SK-N-SH treated with all-trans-retinoic acid at 6 μM for 48 hours (cell line): ENCODE measurements around the gene GAGE10.

Experiments used
- GLIS3 ChIP-seq: fragments of 250-450 bp; sonication (Bioruptor Pico); IDR thresholded peaks from 2 replicates; pipeline ENCODE4 v1.5.0; 2020; ENCODE audit warnings: mild to moderate bottlenecking, moderate library complexity
- ISL1 ChIP-seq: fragments of 250-450 bp; sonication (Bioruptor Pico); IDR thresholded peaks from 2 replicates; pipeline ENCODE4 v2.1.2; 2022; ENCODE audit warnings: mild to moderate bottlenecking, moderate library complexity
- ZFP3 ChIP-seq: fragments of 250-450 bp; sonication (Bioruptor Pico); IDR thresholded peaks from 2 replicates; pipeline ENCODE4 v1.5.0; 2020; ENCODE audit warnings: mild to moderate bottlenecking, moderate library complexity
- ZFP30 ChIP-seq: fragments of 450-650 bp; formaldehyde crosslinking; IDR thresholded peaks from 2 replicates; pipeline ENCODE4 v1.5.0; 2022; ENCODE audit warnings: mild to moderate bottlenecking, moderate library complexity
- ZNF70 ChIP-seq: fragments of 450-650 bp; formaldehyde crosslinking; IDR thresholded peaks from 2 replicates; pipeline ENCODE4 v1.5.0; 2020; ENCODE audit warnings: mild to moderate bottlenecking, moderate library complexity
- TF ChIP-seq, protein P1 (sequence below): fragments of 250-450 bp; sonication (Bioruptor Pico); IDR thresholded peaks from 2 replicates; pipeline ENCODE4 v1.8.0; 2020; ENCODE audit warnings: mild to moderate bottlenecking, moderate library complexity, borderline replicate concordance
- TF ChIP-seq, protein P2 (sequence below): fragments of 250-450 bp; sonication (Bioruptor Pico); IDR thresholded peaks from 2 replicates; pipeline ENCODE4 v1.5.1; 2021; ENCODE audit warnings: mild to moderate bottlenecking, moderate library complexity
- TF ChIP-seq, protein P3 (sequence below): fragments of 250-450 bp; sonication (Bioruptor Pico); IDR thresholded peaks from 2 replicates; pipeline ENCODE4 v1.8.0; 2021; ENCODE audit warnings: low read depth, mild to moderate bottlenecking, moderate library complexity, borderline replicate concordance

DNA sequence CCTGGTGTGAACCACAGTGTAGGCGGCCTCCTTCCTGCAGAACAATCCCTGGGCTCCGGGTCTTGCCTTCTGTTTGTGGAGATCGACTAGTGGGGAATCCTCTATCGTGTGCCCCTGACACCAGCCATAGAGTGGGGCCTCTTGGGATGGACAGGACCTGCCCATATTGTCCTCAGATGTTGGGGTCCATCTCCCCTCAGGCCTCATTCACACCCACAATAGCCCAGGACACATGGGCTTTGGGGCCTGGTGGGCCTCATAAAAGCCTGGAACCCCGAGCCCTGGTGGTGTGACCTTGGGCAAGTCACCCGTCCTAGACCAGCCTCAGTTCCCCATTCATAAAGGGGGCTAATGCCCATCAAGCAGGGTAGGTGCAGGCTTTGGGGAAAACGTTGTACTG lies 13.2 kb upstream of the GAGE10 start:
- TF ChIP-seq ZFP3 (CRISPR knock-in tag): no peak
- TF ChIP-seq, protein P1, sequence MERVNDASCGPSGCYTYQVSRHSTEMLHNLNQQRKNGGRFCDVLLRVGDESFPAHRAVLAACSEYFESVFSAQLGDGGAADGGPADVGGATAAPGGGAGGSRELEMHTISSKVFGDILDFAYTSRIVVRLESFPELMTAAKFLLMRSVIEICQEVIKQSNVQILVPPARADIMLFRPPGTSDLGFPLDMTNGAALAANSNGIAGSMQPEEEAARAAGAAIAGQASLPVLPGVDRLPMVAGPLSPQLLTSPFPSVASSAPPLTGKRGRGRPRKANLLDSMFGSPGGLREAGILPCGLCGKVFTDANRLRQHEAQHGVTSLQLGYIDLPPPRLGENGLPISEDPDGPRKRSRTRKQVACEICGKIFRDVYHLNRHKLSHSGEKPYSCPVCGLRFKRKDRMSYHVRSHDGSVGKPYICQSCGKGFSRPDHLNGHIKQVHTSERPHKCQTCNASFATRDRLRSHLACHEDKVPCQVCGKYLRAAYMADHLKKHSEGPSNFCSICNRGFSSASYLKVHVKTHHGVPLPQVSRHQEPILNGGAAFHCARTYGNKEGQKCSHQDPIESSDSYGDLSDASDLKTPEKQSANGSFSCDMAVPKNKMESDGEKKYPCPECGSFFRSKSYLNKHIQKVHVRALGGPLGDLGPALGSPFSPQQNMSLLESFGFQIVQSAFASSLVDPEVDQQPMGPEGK (CRISPR knock-in tag): no peak
- TF ChIP-seq ZFP30 (CRISPR knock-in tag): no peak
- TF ChIP-seq, protein P2, sequence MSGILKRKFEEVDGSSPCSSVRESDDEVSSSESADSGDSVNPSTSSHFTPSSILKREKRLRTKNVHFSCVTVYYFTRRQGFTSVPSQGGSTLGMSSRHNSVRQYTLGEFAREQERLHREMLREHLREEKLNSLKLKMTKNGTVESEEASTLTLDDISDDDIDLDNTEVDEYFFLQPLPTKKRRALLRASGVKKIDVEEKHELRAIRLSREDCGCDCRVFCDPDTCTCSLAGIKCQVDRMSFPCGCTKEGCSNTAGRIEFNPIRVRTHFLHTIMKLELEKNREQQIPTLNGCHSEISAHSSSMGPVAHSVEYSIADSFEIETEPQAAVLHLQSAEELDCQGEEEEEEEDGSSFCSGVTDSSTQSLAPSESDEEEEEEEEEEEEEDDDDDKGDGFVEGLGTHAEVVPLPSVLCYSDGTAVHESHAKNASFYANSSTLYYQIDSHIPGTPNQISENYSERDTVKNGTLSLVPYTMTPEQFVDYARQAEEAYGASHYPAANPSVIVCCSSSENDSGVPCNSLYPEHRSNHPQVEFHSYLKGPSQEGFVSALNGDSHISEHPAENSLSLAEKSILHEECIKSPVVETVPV (CRISPR knock-in tag): no peak
- TF ChIP-seq, protein P3, sequence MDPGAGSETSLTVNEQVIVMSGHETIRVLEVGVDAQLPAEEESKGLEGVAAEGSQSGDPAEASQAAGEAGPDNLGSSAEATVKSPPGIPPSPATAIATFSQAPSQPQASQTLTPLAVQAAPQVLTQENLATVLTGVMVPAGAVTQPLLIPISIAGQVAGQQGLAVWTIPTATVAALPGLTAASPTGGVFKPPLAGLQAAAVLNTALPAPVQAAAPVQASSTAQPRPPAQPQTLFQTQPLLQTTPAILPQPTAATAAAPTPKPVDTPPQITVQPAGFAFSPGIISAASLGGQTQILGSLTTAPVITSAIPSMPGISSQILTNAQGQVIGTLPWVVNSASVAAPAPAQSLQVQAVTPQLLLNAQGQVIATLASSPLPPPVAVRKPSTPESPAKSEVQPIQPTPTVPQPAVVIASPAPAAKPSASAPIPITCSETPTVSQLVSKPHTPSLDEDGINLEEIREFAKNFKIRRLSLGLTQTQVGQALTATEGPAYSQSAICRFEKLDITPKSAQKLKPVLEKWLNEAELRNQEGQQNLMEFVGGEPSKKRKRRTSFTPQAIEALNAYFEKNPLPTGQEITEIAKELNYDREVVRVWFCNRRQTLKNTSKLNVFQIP: no peak
- no peak for TF ChIP-seq ISL1 (CRISPR knock-in tag)
- TF ChIP-seq GLIS3 (CRISPR knock-in tag): no peak
- TF ChIP-seq ZNF70 (CRISPR knock-in tag): no peak
